Ishikawa (cell line): ENCODE data around the gene RBM15.

Experiments used
- CEBPB ChIP-seq: IDR thresholded peaks from 2 replicates; pipeline ENCODE4 v1.6.1; 2012
- CREB1 ChIP-seq: IDR thresholded peaks from 2 replicates; pipeline ENCODE4 v1.6.1; 2012; ENCODE audit warnings: low read depth
- EGR1 ChIP-seq: IDR thresholded peaks from 2 replicates; pipeline ENCODE4 v1.6.1; 2012
- EP300 ChIP-seq: IDR thresholded peaks from 2 replicates; pipeline ENCODE4 v1.6.1; 2012; ENCODE audit warnings: borderline replicate concordance
- FOXM1 ChIP-seq: IDR thresholded peaks from 2 replicates; pipeline ENCODE4 v1.6.1; 2012; ENCODE audit warnings: low read depth, borderline replicate concordance
- NFIC ChIP-seq: IDR thresholded peaks from 2 replicates; pipeline ENCODE4 v1.6.1; 2012
- RAD21 ChIP-seq: IDR thresholded peaks from 2 replicates; pipeline ENCODE4 v1.6.1; 2012; ENCODE audit warnings: low read depth
- TAF1 ChIP-seq: IDR thresholded peaks from 2 replicates; pipeline ENCODE4 v1.6.1; 2012; ENCODE audit warnings: low read depth, mild to moderate bottlenecking
- TCF12 ChIP-seq: IDR thresholded peaks from 2 replicates; pipeline ENCODE4 v1.6.1; 2012; ENCODE audit warnings: low read depth
- TEAD4 ChIP-seq: IDR thresholded peaks from 2 replicates; pipeline ENCODE4 v1.6.1; 2012
- USF1 ChIP-seq: IDR thresholded peaks from 2 replicates; pipeline ENCODE4 v1.6.1; 2012
- YY1 ChIP-seq: IDR thresholded peaks from 2 replicates; pipeline ENCODE4 v1.6.1; 2012; ENCODE audit warnings: low read depth
- ZBTB7A ChIP-seq: IDR thresholded peaks from 2 replicates; pipeline ENCODE4 v1.6.1; 2012; ENCODE audit warnings: low read depth
- TF ChIP-seq, protein P1 (sequence below): IDR thresholded peaks from 2 replicates; pipeline ENCODE4 v1.6.1; 2012
- TF ChIP-seq, protein P2 (sequence below): IDR thresholded peaks from 2 replicates; pipeline ENCODE4 v1.6.1; 2012; ENCODE audit warnings: low read depth, mild to moderate bottlenecking

The RBM15 gene

GRCh38 chr1:110338309-110338885 lies 780 bp upstream of the RBM15 start:
- TF ChIP-seq EP300 (no peak; the same call in 1 of the 2 replicates), CREB1 (peak; percentile 74), TAF1 (peak; percentile 71), YY1 (peak; percentile 83), USF1 (peak; percentile 75), ZBTB7A (no peak)
- TF ChIP-seq, protein P1, sequence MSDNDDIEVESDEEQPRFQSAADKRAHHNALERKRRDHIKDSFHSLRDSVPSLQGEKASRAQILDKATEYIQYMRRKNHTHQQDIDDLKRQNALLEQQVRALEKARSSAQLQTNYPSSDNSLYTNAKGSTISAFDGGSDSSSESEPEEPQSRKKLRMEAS = peak; percentile 93

DNA sequence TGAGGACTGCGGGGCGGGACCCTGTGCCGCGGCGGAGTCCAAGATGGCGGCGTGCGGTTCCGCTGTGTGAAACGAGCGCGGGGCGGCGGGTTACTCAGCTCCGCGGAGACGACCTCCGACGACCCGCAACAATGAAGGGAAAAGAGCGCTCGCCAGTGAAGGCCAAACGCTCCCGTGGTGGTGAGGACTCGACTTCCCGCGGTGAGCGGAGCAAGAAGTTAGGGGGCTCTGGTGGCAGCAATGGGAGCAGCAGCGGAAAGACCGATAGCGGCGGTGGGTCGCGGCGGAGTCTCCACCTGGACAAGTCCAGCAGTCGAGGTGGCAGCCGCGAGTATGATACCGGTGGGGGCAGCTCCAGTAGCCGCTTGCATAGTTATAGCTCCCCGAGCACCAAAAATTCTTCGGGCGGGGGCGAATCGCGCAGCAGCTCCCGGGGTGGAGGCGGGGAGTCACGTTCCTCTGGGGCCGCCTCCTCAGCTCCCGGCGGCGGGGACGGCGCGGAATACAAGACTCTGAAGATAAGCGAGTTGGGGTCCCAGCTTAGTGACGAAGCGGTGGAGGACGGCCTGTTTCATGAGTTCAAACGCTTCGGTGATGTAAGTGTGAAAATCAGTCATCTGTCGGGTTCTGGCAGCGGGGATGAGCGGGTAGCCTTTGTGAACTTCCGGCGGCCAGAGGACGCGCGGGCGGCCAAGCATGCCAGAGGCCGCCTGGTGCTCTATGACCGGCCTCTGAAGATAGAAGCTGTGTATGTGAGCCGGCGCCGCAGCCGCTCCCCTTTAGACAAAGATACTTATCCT lies 430 bp downstream of the RBM15 start:
- TF ChIP-seq NFIC (peak; percentile 14; the same call in 1 of the 2 replicates), USF1 (no peak), EP300 (no peak), CREB1 (no peak), ZBTB7A (no peak), RAD21 (no peak), TCF12 (no peak; the same call in 1 of the 2 replicates), TAF1 (peak; percentile 99), TEAD4 (no peak), EGR1 (peak; percentile 37; the same call in 1 of the 2 replicates), YY1 (peak; percentile 98), CEBPB (no peak), FOXM1 (no peak)
- TF ChIP-seq, protein P1 = 0 out of 2 replicates have a peak, but pooled peaks have one; percentile 16
- TF ChIP-seq, protein P2, sequence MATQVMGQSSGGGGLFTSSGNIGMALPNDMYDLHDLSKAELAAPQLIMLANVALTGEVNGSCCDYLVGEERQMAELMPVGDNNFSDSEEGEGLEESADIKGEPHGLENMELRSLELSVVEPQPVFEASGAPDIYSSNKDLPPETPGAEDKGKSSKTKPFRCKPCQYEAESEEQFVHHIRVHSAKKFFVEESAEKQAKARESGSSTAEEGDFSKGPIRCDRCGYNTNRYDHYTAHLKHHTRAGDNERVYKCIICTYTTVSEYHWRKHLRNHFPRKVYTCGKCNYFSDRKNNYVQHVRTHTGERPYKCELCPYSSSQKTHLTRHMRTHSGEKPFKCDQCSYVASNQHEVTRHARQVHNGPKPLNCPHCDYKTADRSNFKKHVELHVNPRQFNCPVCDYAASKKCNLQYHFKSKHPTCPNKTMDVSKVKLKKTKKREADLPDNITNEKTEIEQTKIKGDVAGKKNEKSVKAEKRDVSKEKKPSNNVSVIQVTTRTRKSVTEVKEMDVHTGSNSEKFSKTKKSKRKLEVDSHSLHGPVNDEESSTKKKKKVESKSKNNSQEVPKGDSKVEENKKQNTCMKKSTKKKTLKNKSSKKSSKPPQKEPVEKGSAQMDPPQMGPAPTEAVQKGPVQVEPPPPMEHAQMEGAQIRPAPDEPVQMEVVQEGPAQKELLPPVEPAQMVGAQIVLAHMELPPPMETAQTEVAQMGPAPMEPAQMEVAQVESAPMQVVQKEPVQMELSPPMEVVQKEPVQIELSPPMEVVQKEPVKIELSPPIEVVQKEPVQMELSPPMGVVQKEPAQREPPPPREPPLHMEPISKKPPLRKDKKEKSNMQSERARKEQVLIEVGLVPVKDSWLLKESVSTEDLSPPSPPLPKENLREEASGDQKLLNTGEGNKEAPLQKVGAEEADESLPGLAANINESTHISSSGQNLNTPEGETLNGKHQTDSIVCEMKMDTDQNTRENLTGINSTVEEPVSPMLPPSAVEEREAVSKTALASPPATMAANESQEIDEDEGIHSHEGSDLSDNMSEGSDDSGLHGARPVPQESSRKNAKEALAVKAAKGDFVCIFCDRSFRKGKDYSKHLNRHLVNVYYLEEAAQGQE = no peak

DNA sequence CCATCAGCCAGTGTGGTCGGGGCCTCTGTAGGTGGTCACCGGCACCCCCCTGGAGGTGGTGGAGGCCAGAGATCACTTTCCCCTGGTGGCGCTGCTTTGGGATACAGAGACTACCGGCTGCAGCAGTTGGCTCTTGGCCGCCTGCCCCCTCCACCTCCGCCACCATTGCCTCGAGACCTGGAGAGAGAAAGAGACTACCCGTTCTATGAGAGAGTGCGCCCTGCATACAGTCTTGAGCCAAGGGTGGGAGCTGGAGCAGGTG lies 961 bp downstream of the RBM15 start:
- no peak for TF ChIP-seq YY1
- no peak for TF ChIP-seq CEBPB
- TF ChIP-seq TEAD4 = no peak
- no peak for TF ChIP-seq FOXM1
- TF ChIP-seq EP300 = no peak
- no peak for TF ChIP-seq RAD21
- TF ChIP-seq, protein P1 = no peak
- TF ChIP-seq EGR1 = no peak

GRCh38 chr1:110341146-110341871 lies 2.1 kb downstream of the RBM15 start:
- TF ChIP-seq, protein P2 = no peak
- no peak for TF ChIP-seq RAD21
- no peak for TF ChIP-seq NFIC
- no peak for TF ChIP-seq TAF1
- TF ChIP-seq, protein P1 = no peak
- no peak for TF ChIP-seq EP300
- TF ChIP-seq USF1 = no peak
- TF ChIP-seq ZBTB7A = no peak
- TF ChIP-seq EGR1 = no peak
